Caco-2 (cell line): ENCODE measurements around the gene BGLAP. TPM values are rescaled to one million over a fixed set of nuclear protein-coding genes. Genes with fewer than 3 reads are reported as not detected.

ENCODE experiments used
- BruUV-seq: library from RNA; stranded (reverse); fragments of 400-500 nt; replicated peaks from 2 replicates; lab custom pipeline; 2021; lab: Mats Ljungman, UMichigan
- CTCF ChIA-PET: fragments of 300-600 bp; sonication (Branson Sonifier 250); formaldehyde crosslinking; loops from one replicate; lab custom pipeline; 2022; ENCODE audit warnings: antibody characterized with exemption; lab: Charles Lee
- POLR2A ChIA-PET: fragments of 300-600 bp; sonication (Branson Sonifier 250); formaldehyde crosslinking; loops from one replicate; lab custom pipeline; 2022; ENCODE audit warnings: antibody characterized with exemption; lab: Charles Lee
- DNase-seq, 2 experiments: peaks; one replicate each; pipeline versions ENCODE4 v3.0.0 to v3.0.0-alpha.2; 2020 to 2022
- H3K27me3 ChIP-seq: replicated peaks from 2 replicates; pipeline ENCODE4 v1.6.0; 2011; ENCODE audit warnings: low read length; ENCODE audit not compliant: control insufficient read depth, insufficient read depth
- H3K36me3 ChIP-seq: 2 replicates; pipeline ENCODE4 v1.5.1; 2011; ENCODE audit warnings: low read length; ENCODE audit not compliant: control insufficient read depth, insufficient read depth
- H3K4me1 ChIP-seq: fragments of 250-450 bp; sonication (Bioruptor Pico); 2 replicates; pipeline ENCODE4 v1.5.1; 2020; ENCODE audit warnings: mild to moderate bottlenecking
- H3K4me3 ChIP-seq: 2 replicates; pipeline ENCODE4 v1.5.1; 2011; ENCODE audit warnings: low read depth, mild to moderate bottlenecking, control low read depth, low read length
- H3K9me3 ChIP-seq: fragments of 250-450 bp; sonication (Bioruptor Pico); 2 replicates; pipeline ENCODE4 v1.5.1; 2020; ENCODE audit warnings: mild to moderate bottlenecking, moderate library complexity
- H3K27ac Mint-ChIP-seq: one replicate; pipeline ENCODE4 v1.8.0; 2022; ENCODE audit warnings: mixed read lengths; ENCODE audit not compliant: unreplicated experiment
- H3K27me3 Mint-ChIP-seq: one replicate; pipeline ENCODE4 v1.8.0; 2022; ENCODE audit warnings: mixed read lengths; ENCODE audit not compliant: insufficient read depth, unreplicated experiment
- H3K36me3 Mint-ChIP-seq: one replicate; pipeline ENCODE4 v1.8.0; 2022; ENCODE audit warnings: mild to moderate bottlenecking, mixed read lengths; ENCODE audit not compliant: insufficient read depth, unreplicated experiment
- H3K4me1 Mint-ChIP-seq: one replicate; pipeline ENCODE4 v1.8.0; 2022; ENCODE audit warnings: low read depth, mixed read lengths; ENCODE audit not compliant: unreplicated experiment
- H3K4me3 Mint-ChIP-seq: one replicate; pipeline ENCODE4 v1.8.0; 2022; ENCODE audit warnings: mild to moderate bottlenecking, moderate library complexity, mixed read lengths; ENCODE audit not compliant: unreplicated experiment
- H3K9me3 Mint-ChIP-seq: one replicate; pipeline ENCODE4 v1.8.0; 2022; ENCODE audit warnings: mixed read lengths; ENCODE audit not compliant: unreplicated experiment
- intact Hi-C: fragments of 100-400 bp; cut with micrococcal nuclease; formaldehyde crosslinking; loops from one replicate; pipeline ENCODE4 v1.10.0; 2022; ENCODE audit not compliant: unreplicated experiment
- total RNA-seq: library from RNA; stranded (reverse); gene quantifications from 2 replicates; pipeline ENCODE4 v1.2.3, GENCODE V29; 2022
- TF ChIP-seq, protein P1 (sequence below), 2 experiments: fragments of 200-600 bp in 1 of 2; IDR thresholded peaks; 1 replicate in 1 of 2; 2 replicates in 1 of 2; pipeline versions ENCODE4 v1.5.1 to v1.8.0; 2011 to 2022; ENCODE audit warnings: antibody characterized with exemption in 1 of 2, control low read depth in 1 of 2, inconsistent platforms in 1 of 2, low read depth in 1 of 2, low read length in 1 of 2, mild to moderate bottlenecking in 1 of 2, moderate library complexity in 1 of 2; ENCODE audit not compliant: insufficient read depth in 1 of 2, severe bottlenecking in 1 of 2, unreplicated experiment in 1 of 2

BGLAP gene
- total RNA-seq, 1 experiment from 2014 or later, result 2.0 TPM

GRCh38 chr1:156249593-156249992 lies 7.6 kb downstream of the BGLAP start:
- H3K36me3 Mint-ChIP-seq, result peaks cover 87% of the 10 kb centered on the region
- no peak overlapping the region for H3K4me3 ChIP-seq
- TF ChIP-seq, protein P1, sequence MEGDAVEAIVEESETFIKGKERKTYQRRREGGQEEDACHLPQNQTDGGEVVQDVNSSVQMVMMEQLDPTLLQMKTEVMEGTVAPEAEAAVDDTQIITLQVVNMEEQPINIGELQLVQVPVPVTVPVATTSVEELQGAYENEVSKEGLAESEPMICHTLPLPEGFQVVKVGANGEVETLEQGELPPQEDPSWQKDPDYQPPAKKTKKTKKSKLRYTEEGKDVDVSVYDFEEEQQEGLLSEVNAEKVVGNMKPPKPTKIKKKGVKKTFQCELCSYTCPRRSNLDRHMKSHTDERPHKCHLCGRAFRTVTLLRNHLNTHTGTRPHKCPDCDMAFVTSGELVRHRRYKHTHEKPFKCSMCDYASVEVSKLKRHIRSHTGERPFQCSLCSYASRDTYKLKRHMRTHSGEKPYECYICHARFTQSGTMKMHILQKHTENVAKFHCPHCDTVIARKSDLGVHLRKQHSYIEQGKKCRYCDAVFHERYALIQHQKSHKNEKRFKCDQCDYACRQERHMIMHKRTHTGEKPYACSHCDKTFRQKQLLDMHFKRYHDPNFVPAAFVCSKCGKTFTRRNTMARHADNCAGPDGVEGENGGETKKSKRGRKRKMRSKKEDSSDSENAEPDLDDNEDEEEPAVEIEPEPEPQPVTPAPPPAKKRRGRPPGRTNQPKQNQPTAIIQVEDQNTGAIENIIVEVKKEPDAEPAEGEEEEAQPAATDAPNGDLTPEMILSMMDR (IDR thresholded peaks at IDR 0.05; ENCODE audit: insufficient read depth in 1 of 2, low read depth in 1 of 2, low read length in 1 of 2, severe bottlenecking in 1 of 2, unreplicated experiment in 1 of 2), result no peak
- DNase-seq, result no peak
- peaks cover 6% of the 10 kb centered on the region; the same call in 1 of the 2 replicates for H3K36me3 ChIP-seq
- H3K27me3 Mint-ChIP-seq, result no peaks in the 10 kb centered on the region
- POLR2A ChIA-PET, result no interaction called here
- no peaks in the 10 kb centered on the region for H3K9me3 ChIP-seq
- peaks cover 4% of the 10 kb centered on the region for H3K4me1 Mint-ChIP-seq
- intact Hi-C loops, result no loop called here
- no peaks in the 10 kb centered on the region for H3K4me1 ChIP-seq
- no peak overlapping the region for H3K4me3 Mint-ChIP-seq
- BruUV-seq, result TSS peak; percentile 43
- no peak overlapping the region for H3K27ac Mint-ChIP-seq
- H3K27me3 ChIP-seq, result no peaks in the 10 kb centered on the region
- CTCF ChIA-PET, result interaction anchor here (0.6 kb wide), 1 partner anchor 24 kb away, joined by 7 read pairs; no protein-coding TSS in a partner anchor
- no peaks in the 10 kb centered on the region for H3K9me3 Mint-ChIP-seq

DNA sequence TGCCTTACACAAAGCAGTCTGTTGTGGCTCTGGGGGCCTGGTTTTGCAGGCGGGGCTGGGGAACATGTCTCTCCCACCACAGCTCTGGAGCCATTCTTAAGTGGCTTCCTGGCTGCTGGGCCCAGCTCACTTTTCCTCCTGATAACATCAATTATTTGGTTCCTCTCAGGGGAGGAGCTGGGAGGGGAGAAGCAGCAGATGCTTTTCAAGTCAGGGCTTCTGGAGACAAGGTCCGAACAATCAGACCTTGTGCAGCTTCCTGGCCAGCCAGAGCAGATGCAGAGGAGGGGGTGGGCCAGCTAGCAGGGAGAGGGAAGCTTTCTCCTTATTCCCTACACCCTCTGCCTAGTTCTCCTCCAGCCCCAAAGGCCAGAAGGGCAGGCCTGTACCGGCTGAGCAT lies 9.5 kb downstream of the BGLAP start:
- Histone ChIP-seq H3K9me3 (no peaks in the 10 kb centered on the region), H3K4me1 (no peaks in the 10 kb centered on the region), H3K27me3 (no peaks in the 10 kb centered on the region), H3K4me3 (no peak overlapping the region), H3K36me3 (peaks cover 6% of the 10 kb centered on the region)
- no peak overlapping the region for H3K4me3 Mint-ChIP-seq
- no TSS peak for BruUV-seq
- H3K27me3 Mint-ChIP-seq, result no peaks in the 10 kb centered on the region
- no peaks in the 10 kb centered on the region for H3K9me3 Mint-ChIP-seq
- H3K27ac Mint-ChIP-seq, result no peak overlapping the region
- H3K36me3 Mint-ChIP-seq, result peaks cover 80% of the 10 kb centered on the region
- peaks cover 4% of the 10 kb centered on the region for H3K4me1 Mint-ChIP-seq
- DNase-seq, result no peak
- ChIA-PET POLR2A (no interaction called here), CTCF (no interaction called here)
- intact Hi-C loops, result no loop called here
- TF ChIP-seq, protein P1 (IDR thresholded peaks at IDR 0.05; ENCODE audit: insufficient read depth in 1 of 2, low read depth in 1 of 2, low read length in 1 of 2, severe bottlenecking in 1 of 2, unreplicated experiment in 1 of 2), result no peak

GRCh38 chr1:156253634-156254033 lies 11.7 kb downstream of the BGLAP start:
- Mint-ChIP-seq H3K4me1 (no peaks in the 10 kb centered on the region), H3K27ac (no peak overlapping the region), H3K36me3 (peaks cover 84% of the 10 kb centered on the region), H3K27me3 (no peaks in the 10 kb centered on the region), H3K9me3 (no peaks in the 10 kb centered on the region), H3K4me3 (no peak overlapping the region)
- ChIA-PET CTCF (interaction anchor here (0.6 kb wide), 1 partner anchor 22 kb away, joined by 11 read pairs; no protein-coding TSS in a partner anchor), POLR2A (no interaction called here)
- no peak for DNase-seq
- BruUV-seq, result no TSS peak
- H3K9me3 ChIP-seq, result no peaks in the 10 kb centered on the region
- TF ChIP-seq, protein P1 (IDR thresholded peaks at IDR 0.05; ENCODE audit: insufficient read depth in 1 of 2, low read depth in 1 of 2, low read length in 1 of 2, severe bottlenecking in 1 of 2, unreplicated experiment in 1 of 2), result no peak
- intact Hi-C loops, result no loop called here
- H3K4me1 ChIP-seq, result no peaks in the 10 kb centered on the region
- H3K4me3 ChIP-seq, result no peak overlapping the region
- H3K36me3 ChIP-seq, result peaks cover 8% of the 10 kb centered on the region
- no peaks in the 10 kb centered on the region for H3K27me3 ChIP-seq
